Osteocyte (in vitro differentiated cells): ENCODE results near the gene ZNF484. TPM values are rescaled to one million over a fixed set of nuclear protein-coding genes. Genes with fewer than 3 reads are reported as not detected.
"Not testable (repeated sequence)": the region's sequence is repeated elsewhere in the genome, so short reads cannot be mapped to it uniquely, and the experiment has no call there.

ENCODE experiments used
- DNase-seq: peaks from one replicate; pipeline ENCODE4 v3.0.0; 2021; ENCODE audit warnings: mixed read lengths; ENCODE audit not compliant: unreplicated experiment; ENCODE audit errors: extremely low spot score
- H3K27ac Mint-ChIP-seq: one replicate; pipeline ENCODE4 v1.8.0; 2021; ENCODE audit warnings: mild to moderate bottlenecking, mixed read lengths; ENCODE audit not compliant: unreplicated experiment
- H3K27me3 Mint-ChIP-seq: one replicate; pipeline ENCODE4 v1.8.0; 2021; ENCODE audit warnings: mixed read lengths; ENCODE audit not compliant: unreplicated experiment
- H3K36me3 Mint-ChIP-seq: one replicate; pipeline ENCODE4 v1.8.0; 2021; ENCODE audit warnings: mixed read lengths; ENCODE audit not compliant: unreplicated experiment
- H3K4me1 Mint-ChIP-seq: one replicate; pipeline ENCODE4 v1.8.0; 2021; ENCODE audit warnings: mixed read lengths; ENCODE audit not compliant: unreplicated experiment
- H3K4me3 Mint-ChIP-seq: one replicate; pipeline ENCODE4 v1.8.0; 2021; ENCODE audit warnings: mild to moderate bottlenecking, moderate library complexity, mixed read lengths; ENCODE audit not compliant: unreplicated experiment
- H3K9me3 Mint-ChIP-seq: one replicate; pipeline ENCODE4 v1.8.0; 2021; ENCODE audit warnings: mixed read lengths; ENCODE audit not compliant: unreplicated experiment
- total RNA-seq: library from RNA; stranded (reverse); gene quantifications from 2 replicates; pipeline ENCODE4 v1.2.1, GENCODE V29; 2021
- TF ChIP-seq, protein P1 (sequence below): fragments of 200-600 bp; sonication (generic); IDR thresholded peaks from 2 replicates; pipeline ENCODE4 v1.5.0; 2021; ENCODE audit warnings: antibody characterized with exemption, mild to moderate bottlenecking, moderate library complexity

Gene ZNF484
- total RNA-seq, 1 donor from 2014 or later = 9.5 TPM

- peaks cover 45% of the 10 kb centered on the region for H3K36me3 Mint-ChIP-seq
These were observed 13.7 kb downstream of the ZNF484 start for GRCh38 chr9:92864152-92864551.

DNA sequence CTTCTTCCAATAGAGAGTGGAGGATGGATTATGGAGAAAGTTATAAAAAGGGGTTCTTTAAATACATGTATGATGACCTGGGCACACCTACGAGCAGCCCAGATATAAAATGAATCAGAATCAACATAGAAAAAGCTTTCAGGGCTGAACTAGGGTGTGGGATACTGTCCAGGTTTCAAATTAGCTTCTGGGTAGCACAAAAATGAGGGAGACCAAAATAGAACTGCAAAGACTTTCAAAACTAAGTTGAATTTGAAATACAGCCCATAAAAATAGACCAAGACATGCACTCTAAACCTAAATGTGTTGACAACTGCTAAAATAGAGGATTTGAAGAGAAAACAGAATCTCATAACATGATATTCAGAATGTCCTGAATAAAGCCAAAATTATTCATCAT is 17.0 kb downstream of the ZNF484 start:
- H3K36me3 Mint-ChIP-seq = peaks cover 42% of the 10 kb centered on the region
- H3K4me1 Mint-ChIP-seq = peaks cover 3% of the 10 kb centered on the region
- H3K9me3 Mint-ChIP-seq = peaks cover 7% of the 10 kb centered on the region
- no peak overlapping the region for H3K27ac Mint-ChIP-seq
- TF ChIP-seq, protein P1, sequence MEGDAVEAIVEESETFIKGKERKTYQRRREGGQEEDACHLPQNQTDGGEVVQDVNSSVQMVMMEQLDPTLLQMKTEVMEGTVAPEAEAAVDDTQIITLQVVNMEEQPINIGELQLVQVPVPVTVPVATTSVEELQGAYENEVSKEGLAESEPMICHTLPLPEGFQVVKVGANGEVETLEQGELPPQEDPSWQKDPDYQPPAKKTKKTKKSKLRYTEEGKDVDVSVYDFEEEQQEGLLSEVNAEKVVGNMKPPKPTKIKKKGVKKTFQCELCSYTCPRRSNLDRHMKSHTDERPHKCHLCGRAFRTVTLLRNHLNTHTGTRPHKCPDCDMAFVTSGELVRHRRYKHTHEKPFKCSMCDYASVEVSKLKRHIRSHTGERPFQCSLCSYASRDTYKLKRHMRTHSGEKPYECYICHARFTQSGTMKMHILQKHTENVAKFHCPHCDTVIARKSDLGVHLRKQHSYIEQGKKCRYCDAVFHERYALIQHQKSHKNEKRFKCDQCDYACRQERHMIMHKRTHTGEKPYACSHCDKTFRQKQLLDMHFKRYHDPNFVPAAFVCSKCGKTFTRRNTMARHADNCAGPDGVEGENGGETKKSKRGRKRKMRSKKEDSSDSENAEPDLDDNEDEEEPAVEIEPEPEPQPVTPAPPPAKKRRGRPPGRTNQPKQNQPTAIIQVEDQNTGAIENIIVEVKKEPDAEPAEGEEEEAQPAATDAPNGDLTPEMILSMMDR = no peak
- H3K4me3 Mint-ChIP-seq = no peak overlapping the region
- no peaks in the 10 kb centered on the region for H3K27me3 Mint-ChIP-seq
- DNase-seq = no peak

More at GRCh38 chr9:92864152-92864551, 13.7 kb downstream of the ZNF484 start:
- Mint-ChIP-seq H3K27ac (no peak overlapping the region), H3K27me3 (no peaks in the 10 kb centered on the region), H3K9me3 (peaks cover 9% of the 10 kb centered on the region), H3K4me3 (no peak overlapping the region), H3K4me1 (no peaks in the 10 kb centered on the region)
- DNase-seq = no peak
- TF ChIP-seq, protein P1 = no peak

DNA sequence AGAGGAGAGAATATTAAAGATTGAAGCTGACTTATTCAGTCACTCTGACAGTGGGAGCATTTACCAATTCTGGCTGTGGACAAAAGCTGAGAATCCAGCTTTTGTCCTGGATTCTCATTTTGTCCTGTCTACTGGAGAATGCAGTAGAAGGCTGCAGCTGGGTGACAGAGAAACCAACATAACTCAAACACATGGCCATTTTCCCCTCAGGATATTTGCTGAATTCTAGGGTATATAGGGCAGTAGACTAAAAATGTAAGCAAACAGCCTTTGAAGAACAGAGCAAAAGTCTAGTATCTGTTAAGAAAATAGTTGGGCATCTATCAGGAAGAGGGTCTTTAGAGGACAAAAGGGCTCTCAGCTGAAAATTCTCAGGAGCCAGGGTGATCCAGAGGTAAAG is 20.6 kb downstream of the ZNF484 start:
- no peak for DNase-seq
- Mint-ChIP-seq H3K4me3 (no peak overlapping the region), H3K27me3 (no peaks in the 10 kb centered on the region), H3K4me1 (peaks cover 3% of the 10 kb centered on the region), H3K27ac (no peak overlapping the region), H3K9me3 (peaks cover 21% of the 10 kb centered on the region), H3K36me3 (peaks cover 61% of the 10 kb centered on the region)
- TF ChIP-seq, protein P1 = no peak

- H3K27ac Mint-ChIP-seq = no peak overlapping the region
- no peaks in the 10 kb centered on the region for H3K27me3 Mint-ChIP-seq
- TF ChIP-seq, protein P1 = no peak
- H3K9me3 Mint-ChIP-seq = peaks cover 21% of the 10 kb centered on the region
- no peak for DNase-seq
- peaks cover 3% of the 10 kb centered on the region for H3K4me1 Mint-ChIP-seq
- H3K36me3 Mint-ChIP-seq = peaks cover 72% of the 10 kb centered on the region
- no peak overlapping the region for H3K4me3 Mint-ChIP-seq
These were observed 24.1 kb downstream of the ZNF484 start for GRCh38 chr9:92853716-92854115.

DNA sequence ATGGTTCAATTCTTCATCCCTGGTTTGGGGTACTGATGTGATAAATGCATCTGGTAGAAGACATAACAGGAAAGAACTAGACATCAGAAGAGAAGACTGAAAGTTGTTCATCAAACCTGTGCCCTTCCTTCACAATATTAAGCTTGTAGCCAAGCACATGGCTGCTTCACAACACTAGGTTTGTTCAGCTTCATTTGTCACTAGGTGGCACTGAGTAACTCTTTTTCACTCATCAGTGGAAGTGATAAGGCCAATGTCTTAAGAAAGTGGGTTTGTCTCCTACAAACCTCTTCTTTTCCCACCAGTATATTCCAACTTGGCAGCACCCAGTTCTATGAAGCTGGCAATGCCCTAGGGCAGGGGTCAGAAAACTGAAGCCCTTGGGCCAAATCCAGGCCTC is 26.9 kb downstream of the ZNF484 start:
- H3K27ac Mint-ChIP-seq = no peak overlapping the region
- no peaks in the 10 kb centered on the region for H3K27me3 Mint-ChIP-seq
- TF ChIP-seq, protein P1 = no peak
- no peak for DNase-seq
- peaks cover 36% of the 10 kb centered on the region for H3K9me3 Mint-ChIP-seq
- H3K4me3 Mint-ChIP-seq = no peak overlapping the region
- H3K4me1 Mint-ChIP-seq = no peaks in the 10 kb centered on the region
- H3K36me3 Mint-ChIP-seq = peaks cover 83% of the 10 kb centered on the region

DNA sequence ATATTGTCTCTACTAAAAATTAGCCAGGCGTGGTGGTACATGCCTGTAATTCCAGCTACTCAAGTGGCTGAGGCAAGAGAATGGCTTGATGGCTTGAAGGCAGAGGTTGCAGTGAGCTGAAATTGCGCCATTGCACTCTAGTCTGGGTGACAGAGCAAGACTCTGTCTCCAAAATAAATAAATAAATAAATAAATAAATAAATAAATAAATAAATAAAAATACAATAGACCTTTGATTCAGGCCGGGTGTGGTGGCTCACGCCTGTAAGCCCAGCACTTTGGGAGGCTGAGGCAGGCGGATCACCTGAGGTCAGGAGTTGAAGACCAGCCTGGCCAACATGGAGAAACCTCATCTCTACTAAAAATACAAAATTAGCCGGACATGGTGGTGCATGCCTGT is 29.1 kb downstream of the ZNF484 start:
- H3K9me3 Mint-ChIP-seq = peaks cover 48% of the 10 kb centered on the region
- peaks cover 87% of the 10 kb centered on the region for H3K36me3 Mint-ChIP-seq
- not testable (repeated sequence) for H3K27ac Mint-ChIP-seq, H3K4me3 Mint-ChIP-seq, H3K4me1 Mint-ChIP-seq, H3K27me3 Mint-ChIP-seq, DNase-seq
